Activated T-helper 1 cell treated with anti-CD3 and anti-CD28 coated beads, Interleukin-2, amount 50 U/mL, for 16 hours (primary cell): Measurements from ENCODE around the gene NFIX.

Source experiments
- DNase-seq, 2 donors: peaks; one replicate each; pipeline ENCODE4 v3.0.0-alpha.2; 2020; ENCODE audit warnings: low read depth in 1 of 2, low spot score in 1 of 2

NFIX gene

DNA sequence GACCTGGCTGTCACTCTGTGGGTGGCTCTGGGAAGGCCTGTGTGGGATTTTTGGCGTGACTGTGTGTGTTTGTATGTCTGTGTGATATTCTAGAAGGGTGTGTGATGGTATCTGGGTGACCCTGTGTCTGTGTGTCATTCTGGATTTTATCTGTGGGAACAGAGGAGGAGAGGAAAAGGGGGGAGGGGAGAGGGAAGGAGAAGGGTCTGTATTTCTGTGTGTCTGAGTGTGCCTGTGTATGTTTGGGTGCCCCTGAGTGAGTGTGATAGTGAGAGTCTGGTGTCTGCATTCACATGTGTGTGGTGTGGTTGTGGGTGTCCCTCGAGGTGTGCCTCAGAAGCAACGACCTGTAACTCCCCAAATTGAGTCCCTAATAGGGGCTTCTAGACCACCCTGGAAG, 8.1 kb upstream of the NFIX start:
- DNase-seq, result no peak

DNA sequence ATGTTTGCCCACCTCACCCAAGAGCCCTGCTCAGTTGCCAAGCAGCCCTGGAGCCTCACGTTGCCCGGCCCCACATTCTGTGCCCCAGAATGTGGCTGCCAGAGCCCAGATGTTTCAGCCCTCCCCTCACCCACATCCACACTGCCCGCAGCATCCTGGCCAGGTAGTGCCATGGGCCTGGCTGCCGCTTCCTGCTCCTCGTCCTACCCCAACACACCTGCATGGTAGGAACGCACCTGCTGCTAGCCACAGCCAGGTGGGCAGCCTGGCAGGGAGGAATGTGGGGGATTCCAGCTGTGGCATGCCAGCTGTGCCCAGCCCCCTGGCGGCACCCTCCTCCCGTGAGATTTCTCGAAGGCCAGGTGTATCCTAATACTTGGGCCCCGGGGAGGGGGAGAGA, 7.5 kb upstream of the NFIX start:
- no peak for DNase-seq

DNA sequence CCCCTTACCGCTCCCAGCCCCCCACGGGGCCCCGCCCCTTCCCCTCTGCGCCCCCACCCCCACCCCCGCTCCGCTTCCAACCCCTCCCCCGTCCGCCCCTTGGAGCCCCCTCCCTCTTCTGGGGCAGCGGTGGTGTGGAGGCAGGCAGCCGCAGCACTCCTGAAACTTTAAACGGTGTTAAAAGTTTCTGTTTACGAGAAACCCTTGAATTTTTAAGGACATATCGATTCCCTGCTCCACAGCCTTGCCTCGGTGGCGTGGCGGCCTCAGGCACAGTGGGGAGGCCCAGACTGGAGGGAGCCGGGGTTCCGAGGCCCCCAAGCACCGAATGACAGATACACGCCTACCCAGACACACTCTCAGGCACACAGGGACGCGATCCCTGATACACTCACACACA, 4.8 kb upstream of the NFIX start:
- no peak for DNase-seq

DNA sequence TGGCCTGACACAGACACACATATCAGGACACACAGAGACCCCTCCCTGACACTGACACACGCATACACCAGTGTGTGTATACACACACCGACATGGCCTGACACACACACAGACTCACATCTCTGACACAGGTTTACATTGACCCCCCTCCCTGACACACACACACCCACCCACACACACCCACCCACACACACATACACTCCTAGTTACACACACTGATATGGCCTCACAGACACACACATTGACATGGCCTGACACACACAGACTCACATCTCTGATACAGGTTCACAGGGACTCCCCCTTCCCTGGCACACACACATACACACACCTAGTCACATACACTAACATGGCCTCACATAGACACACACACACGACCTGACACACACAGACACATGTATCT, 4.4 kb upstream of the NFIX start:
- DNase-seq, result no peak

DNA sequence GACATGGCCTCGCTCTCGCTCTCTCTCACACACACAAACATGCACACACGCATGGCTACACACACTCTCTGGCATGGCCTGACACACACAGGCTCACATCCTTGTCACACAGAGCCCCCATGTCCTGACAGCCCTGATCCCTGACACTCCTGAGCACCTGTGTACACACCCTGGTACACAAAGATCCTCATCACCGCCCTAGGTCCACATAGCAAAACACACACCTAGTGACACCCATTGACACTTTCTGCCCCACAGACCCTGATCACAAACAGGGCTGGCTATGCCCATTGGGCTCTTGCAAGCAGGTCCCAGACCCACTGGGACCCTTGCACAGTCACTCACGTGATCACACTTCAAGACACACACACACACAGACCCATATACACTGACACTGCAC, 4.0 kb upstream of the NFIX start:
- no peak for DNase-seq

DNA sequence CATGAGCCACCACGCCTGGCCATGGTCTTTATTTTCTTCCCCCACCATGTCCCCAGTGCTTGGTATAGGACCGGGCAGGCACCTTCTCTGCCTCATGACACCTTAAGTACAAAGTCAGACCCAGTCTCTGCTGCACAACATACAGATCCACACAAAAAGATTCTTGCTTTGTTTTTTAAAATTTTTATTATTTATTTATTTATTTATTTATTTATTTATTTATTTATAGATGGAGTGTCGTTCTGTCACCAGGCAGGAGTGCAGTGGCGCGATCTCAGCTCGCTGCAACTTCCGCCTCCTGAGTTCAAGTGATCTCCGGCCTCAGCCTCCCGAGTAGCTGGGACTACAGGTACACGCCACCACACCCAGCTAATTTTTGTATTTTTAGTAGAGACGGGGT, 2.5 kb upstream of the NFIX start:
- DNase-seq, result no peak

DNA sequence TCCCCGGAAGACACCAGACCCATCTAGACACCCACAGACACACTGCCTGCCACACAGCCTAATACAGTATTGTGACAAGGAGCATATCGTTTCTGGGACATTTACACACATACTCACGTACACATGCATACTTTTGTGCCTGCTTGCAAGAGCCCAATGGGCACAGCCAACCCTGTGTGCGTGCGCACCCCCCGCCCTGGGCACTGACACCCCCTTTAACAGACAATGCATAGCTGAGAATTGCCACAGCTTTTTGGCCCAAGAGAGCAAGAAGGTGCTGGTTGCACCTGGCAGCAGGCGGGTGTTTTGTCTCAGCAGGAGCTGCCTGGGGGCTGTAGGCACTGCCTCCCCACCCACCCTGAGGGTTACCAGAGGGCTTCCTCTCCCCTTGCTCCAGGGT, 1.7 kb upstream of the NFIX start:
- DNase-seq, result no peak

DNA sequence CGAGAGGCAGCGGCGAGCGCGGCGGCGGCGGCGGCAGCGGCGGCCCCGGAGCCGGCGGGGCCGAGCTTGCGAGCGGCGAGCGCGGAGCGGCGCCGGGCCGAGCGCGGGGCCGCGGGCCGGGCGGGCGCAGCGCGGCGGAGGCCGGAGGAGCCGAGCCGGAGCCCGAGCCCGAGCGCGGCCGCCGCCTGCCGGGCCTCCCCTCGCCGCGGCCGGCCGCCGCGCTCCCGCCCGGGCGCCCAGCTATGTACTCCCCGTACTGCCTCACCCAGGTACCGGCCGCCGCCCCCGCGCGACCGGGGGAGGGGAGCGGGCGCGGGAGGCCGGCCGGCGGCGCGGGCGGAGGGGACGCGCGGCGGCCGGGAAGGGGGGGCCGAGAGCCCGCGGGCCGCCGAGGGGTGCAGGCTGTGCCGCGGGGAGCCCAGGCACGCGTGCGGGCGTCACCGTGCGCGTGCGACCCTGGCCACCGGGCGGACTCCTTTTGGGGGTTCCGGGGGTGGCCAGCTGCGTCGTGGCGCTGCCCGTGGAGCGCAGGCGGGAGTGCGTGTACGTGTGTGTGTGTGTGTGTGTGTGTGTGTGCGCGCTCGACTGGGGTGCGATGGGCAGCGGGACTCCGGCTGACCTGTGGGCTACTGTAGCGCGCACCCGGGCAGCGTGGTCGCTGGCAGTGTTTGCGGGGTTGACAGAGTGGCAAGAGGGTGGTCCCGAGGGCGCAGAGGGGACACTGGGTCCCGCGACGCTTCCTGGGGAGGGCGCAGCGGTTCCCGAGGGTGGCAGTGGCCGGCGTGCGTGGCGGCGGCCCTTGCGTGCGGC, 526 bp downstream of the NFIX start:
- DNase-seq, result no peak

DNA sequence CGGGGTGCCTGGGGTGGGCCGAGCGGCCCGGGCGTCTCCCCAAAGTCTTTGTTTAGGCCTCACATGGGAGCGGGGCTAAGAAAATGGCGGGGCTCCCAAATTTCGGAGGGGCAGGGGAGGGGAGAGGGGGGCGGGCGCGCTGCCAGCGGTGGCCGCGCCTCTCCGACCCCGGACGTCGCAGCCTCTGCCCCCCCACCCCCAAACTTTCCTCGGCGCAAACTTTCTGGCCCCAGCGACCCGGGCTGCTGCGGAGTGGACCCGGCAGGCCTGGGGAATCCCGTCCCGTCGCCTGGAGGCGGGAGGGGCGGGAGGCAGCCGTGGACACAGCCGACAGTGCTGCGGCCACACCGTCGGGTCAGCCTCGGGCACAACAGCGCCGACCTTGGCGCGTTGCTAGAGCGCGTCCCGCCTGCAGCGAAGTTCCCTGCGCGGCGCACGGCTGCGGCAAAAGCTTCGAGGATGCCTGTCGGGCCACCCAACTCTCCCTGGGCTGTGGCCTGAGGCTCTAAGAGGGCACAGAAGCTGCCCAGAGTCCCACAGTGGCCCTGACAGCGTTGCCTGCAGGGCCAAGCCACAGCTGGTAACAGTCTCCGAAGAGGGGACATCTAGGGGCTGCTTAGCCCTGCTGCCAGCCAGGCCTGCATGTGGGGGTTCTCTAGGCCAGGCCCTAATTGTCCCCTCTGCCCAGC, 1.3 kb downstream of the NFIX start:
- DNase-seq, result no peak

DNA sequence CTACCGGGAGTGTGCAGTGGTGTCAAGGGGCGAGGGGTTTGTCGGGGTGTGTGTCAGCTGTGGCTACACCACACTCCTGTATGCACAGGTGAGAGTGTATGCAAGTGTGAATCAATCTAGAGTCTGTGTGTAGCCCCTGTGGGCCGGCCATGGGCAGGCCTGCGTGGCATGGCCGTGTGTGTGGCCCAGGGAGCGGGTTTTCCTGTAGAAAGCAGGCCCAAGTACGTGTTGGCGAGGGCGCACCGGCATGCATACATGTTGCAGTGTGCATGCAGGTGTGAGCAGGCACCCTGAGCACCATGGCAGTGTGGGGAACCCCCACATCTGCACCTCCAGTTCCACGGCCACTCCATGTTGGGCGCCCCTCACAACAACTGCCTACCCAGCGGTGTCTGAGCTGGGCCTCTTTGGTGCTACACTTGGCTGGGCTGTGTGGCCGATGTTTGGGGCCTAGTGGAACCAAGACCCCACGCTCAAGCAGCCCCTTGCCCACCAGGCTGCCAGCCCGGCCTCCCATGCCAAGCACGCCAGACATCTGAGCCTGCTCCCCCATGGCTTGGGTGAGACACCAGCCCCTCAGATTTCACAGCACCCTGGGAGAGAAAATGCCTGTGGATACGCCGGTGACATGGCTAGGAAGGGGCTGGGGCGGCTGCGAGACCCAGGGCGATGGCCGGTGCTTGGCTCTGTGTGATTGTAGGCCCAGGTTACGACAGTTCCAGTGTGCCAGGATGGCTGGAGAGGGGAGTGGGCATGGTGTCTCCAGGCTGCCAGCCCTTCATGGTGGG, 2.1 kb downstream of the NFIX start:
- no peak for DNase-seq

DNA sequence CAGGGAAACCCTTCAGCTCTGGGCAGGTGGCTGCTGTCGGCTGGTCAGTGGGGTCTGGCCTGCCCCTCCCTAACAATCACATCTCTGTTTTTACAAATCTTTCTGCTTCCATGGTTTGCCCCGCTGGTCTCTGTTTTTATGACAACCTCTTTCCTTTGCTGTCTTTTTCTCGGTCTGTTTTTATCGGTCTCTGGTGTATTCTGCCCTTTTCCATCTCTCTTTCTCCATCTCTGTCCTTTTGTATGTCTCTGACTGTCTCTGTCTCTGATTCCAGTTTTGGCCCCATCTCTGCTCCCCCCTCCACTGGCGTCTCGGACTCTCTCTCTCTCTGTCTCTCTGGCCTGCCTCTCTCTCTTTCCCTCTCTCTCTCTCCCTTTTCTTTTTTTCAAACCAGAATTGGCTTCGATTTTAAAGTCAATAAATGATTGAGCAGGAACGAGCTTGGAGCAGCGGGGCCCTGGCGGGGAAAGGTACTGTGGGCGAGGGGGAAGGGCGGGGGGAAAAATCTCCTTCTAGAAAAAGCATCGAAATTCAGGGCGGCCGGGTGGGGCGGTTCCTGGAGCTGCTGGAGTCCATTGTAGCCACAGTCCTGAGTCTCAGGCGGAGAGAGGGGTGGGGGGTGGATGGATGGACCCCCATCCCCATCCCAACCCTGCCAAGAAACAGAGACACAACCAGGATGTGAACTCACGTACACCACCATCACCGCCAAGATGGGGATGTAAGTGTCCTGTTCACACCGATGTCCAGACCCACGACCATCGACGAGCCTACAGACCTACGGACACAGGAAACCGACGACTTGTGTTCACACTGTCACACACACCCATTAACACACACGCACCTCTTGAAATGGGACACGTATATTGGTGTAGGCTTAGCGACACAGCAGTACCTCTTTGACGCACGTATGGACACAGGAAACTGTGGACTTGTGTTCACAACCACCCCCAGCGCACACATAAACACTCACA, 3.0 kb downstream of the NFIX start:
- no peak for DNase-seq

DNA sequence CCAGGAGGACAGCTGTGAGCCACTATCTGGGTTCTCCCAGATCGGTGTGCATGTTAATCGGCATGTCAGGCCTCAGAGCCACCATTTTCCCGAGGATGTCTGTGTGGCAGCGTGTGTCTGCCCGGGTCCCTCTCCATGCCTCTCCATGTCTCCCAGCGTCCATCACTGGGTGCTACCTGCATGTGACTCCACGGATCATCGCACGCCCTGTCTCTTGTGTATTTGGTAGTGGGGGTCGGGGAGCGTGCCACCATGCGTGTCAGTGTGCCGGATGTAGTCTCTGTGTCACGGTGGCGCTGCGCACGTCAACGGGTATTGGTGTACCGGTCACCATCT, 5.9 kb downstream of the NFIX start:
- DNase-seq, result no peak

DNA sequence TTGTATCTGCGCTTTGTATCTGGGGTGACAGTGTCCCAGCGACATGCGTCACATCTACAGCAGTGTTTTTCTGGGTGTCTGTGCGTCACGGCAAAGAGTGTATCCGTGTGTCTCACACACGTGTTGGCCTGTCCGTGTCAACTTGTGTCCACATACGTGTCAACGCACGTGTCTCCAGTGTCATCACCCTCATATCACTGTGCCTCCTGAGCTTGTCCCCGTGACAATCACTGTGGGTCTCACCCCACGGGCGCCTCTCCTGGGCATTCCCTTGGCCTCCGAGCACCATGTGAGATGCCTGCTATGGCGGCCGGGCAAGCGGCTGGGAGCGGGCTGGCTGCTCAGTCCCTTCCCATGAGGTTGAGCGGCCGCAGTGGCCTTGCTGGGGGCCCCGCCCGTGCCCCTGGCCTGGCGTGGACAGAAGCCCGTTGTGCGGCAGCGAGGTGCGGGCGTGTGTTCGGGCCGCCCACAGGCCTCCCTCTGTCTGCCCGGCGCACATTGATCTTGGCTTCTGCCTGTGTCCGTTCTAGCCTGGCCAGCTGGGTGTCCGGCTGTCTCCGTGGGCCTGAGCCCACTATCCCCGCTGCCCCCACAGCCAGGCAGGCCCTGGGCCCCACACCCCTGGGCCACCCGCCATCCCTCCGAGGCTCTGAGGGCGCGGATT, 6.4 kb downstream of the NFIX start:
- no peak for DNase-seq

DNA sequence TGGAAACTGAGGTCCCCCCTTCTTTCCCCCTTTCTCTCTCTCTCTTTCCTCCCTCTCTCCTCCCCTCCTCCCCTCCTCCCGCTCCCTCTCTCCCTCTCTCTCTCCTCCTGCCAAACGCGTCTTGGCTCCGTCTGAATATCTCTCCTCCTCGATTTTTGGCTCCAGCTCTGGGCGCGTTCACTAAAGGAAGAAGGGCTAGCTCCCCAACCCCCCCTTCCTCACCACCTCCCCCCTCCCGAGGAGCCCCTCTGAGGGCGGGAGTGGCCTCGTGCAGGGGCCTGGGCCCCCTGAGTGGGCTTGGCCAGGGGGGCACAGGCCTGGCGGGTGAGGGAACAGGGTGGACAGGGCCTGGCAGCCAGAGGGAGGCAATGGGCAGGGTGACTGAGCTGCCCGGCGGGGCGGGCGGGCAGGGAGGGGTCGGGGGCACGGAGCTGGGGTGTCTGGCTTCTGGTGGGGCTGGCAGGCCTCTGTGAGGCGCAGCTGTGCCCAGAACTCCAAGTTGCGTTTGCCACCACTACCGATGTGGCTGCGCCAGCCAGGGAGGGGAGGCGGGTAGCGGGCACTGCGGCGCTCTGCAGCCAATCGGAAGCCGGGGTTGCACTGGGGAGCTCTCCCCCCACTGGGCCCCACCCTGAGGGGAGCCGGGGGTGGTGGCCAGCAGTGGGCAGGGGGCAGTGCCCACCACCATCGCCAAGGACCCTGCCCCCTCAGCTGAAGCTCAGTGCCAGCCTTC, 7.1 kb downstream of the NFIX start:
- DNase-seq, result no peak

DNA sequence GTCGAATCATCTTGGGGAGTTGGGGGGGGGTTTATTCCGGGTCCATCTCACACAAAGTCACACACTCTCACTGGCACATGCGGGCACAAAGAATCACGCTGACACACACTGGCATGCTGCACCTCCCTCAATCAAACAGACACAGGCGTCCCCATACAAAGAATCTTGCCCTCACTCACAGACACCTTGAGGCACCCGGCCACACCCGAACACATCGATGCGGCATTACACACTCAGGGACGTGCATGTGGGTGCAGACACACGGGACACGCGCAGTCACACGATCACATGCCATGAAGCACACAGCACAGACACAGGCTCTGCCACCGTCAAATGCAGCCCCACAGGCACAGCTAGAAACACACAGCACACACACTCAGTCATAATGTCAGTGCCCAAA, 7.8 kb downstream of the NFIX start:
- DNase-seq, result no peak

DNA sequence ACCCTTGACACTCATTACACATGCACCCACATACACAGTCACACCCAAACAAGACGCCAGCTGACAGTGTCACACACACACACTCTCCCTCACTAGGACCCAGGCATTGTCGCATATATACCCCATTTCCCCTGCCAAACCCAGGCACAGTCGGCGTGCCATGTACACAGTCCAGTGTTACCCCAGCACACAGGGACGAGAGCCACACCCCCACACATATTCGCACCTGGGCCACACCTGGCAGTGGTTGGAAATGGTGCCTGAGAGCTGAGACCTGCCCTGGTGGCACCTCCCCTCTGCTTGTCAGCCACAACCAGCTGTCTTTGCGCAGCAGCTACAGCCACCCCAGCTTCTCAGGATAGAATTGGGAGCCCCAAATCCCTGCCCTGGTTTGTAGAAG, 9.0 kb downstream of the NFIX start:
- DNase-seq, result no peak

DNA sequence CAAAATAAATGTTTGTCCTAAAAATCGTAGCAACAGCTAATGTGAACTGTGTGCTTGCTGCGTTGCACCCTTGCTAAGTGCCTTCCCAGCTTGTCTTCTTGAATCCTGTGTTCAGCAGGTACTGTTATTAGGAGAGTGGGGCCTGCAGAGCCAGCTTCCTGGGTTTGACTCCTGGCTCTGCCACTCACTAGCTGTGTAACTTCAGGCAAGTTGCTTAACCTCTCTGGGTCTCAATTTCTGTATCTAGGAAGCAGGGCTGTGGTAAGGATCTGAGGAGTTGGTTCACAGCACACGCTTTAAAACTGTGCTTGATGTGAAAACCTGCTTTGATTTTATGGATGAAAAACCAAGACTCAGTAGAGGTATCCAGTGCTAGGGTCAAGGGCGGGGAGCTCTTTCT, 10.0 kb downstream of the NFIX start:
- DNase-seq, result no peak

DNA sequence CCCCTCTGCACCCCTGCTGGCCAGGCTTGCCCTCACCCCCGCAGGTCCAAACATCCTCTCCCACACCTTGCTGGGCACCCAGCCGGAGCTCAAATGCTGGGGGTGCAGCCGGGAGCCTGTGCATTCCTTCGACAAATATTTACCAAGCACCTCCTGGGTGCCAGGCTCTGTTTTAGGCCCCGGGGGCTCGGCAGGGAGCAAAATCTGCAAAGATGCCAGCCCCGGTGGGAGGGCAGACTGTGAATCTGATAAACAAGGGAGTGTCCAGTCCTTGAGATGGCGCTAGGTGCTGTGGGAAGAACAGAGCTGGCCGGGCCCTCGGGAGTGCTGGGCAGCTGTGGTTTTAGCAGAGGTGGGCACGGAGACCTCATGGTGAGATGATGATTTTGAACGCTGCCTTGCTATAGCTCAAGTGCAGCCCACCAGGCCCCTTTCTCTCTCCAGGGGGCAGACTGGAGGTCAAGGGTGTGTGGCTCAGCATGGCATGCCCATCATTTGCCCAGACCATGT, 10.6 kb downstream of the NFIX start:
- no peak for DNase-seq

DNA sequence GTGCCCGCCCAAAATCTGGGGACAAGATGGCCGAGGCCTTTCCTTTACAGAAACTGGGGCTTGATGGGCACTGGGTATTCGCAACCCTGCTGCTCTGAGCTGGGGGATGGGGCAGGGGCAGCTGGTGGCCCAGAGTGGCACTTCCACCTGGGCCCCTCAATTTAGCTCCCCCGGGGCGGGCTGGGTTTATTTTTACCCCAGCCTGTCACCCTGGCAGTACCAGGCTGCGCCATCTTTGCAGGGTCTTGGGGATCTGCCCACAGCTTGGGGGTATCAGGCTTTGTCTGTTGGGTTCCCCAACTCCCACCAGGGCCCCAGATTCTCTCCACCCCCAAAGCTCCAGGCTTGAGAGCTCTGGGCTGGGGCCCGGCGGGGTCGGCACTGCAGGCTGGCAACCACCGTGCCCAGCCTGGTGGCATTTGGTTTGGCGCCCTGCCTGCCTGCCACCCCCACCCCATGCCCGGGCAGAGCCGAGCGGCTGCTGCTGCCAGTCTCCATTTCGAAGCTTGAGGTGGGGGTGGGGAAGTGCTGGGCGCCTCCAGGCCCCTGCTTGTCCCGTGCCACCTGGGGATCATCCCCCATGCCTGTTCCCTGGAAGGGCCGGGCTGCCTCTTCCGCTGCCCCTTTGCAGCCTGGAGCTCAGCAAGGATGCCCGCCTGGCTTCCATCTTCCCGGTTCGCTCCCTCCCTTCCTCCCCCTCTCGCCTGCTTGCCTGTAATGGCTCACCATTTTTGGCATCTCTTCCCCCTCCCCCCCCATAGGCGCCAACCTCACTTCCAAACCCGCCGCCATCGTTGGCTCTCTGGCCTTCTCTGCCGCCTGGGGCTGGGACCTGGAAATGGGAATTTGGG, 11.4 kb downstream of the NFIX start:
- DNase-seq, result no peak
